ENCODE results near the gene RDH8.

- TF ChIP-seq CTCF (IDR thresholded peaks at IDR 0.05) (no peak), EP300 (IDR thresholded peaks at IDR 0.05) (no peak)
Observed at GRCh38 chr19:9991425-9992191, 21.7 kb upstream of the RDH8 start.
